GM12874 (cell line): ENCODE data around the gene LCN12.

Source experiments
- CTCF ChIP-seq: IDR thresholded peaks from 2 replicates; pipeline ENCODE4 v1.5.1; 2011; ENCODE audit warnings: low read depth, mild to moderate bottlenecking, control low read depth, low read length, moderate library complexity; ENCODE audit not compliant: insufficient read depth

Gene LCN12

GRCh38 chr9:136953771-136954269, 1.7 kb downstream of the LCN12 start:
- no peak for TF ChIP-seq CTCF

- TF ChIP-seq CTCF, result no peak
These were observed 2.4 kb downstream of the LCN12 start for GRCh38 chr9:136954270-136955083.

GRCh38 chr9:136955202-136955942, 3.3 kb downstream of the LCN12 start:
- no peak for TF ChIP-seq CTCF

DNA sequence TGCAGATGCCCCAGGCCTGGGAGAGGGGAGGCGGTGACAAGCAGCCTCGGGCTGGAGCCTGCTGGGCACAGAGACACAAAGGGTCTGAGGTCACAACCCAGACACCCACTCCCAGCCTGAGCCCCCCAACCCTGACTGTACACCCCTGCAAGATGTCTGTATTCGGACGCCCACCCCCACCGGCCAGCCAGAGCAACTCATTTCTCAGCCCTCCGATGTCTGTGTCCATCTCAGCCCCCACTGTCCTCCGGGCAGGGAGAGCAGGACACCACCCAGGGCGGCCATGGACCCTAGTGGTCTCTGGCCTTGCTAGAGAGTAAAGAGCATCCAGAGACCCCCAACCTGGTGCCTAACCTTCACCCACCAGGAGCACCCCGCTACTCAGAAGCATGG, 3.9 kb downstream of the LCN12 start:
- TF ChIP-seq CTCF, result no peak

- TF ChIP-seq CTCF, result no peak
These were observed 4.5 kb downstream of the LCN12 start for GRCh38 chr9:136956604-136957003.

- TF ChIP-seq CTCF, result no peak
These were observed 5.4 kb downstream of the LCN12 start for GRCh38 chr9:136957461-136957860.

- no peak for TF ChIP-seq CTCF
These were observed 5.8 kb downstream of the LCN12 start for GRCh38 chr9:136957901-136958300.
